ENCODE data around the gene SOX13.

- TF ChIP-seq SMC3 (IDR thresholded peaks at IDR 0.05; ENCODE audit: low read depth, low read length) (no peak), POLR2A (IDR thresholded peaks at IDR 0.05; ENCODE audit: low read depth, low read length) (no peak), MAZ (IDR thresholded peaks at IDR 0.05; ENCODE audit: borderline replicate concordance, low read depth, low read length) (no peak), CTCF (conservative IDR thresholded peaks at IDR 0.05; ENCODE audit: low read depth, low read length) (no peak), ELK1 (IDR thresholded peaks at IDR 0.05; ENCODE audit: borderline replicate concordance, low read depth, low read length) (no peak), CEBPB (IDR thresholded peaks at IDR 0.05; ENCODE audit: low read depth, low read length) (no peak), USF2 (IDR thresholded peaks at IDR 0.05; ENCODE audit: low read depth, low read length) (no peak), MAFK (IDR thresholded peaks at IDR 0.05; ENCODE audit: low read depth, low read length) (no peak)
These were observed 66.2 kb downstream of the SOX13 start for GRCh38 chr1:204139088-204139487.
